Central memory CD8-positive, alpha-beta T cell (primary cell): ENCODE results near the gene SLC49A3.
"Not testable (repeated sequence)": the region's sequence is repeated elsewhere in the genome, so short reads cannot be mapped to it uniquely, and the experiment has no call there.

Experiments used
- ATAC-seq: fragments of 150-1000 bp; cut with Tn5 transposase; replicated peaks from 2 replicates; pipeline ENCODE4 v1.10.0; 2022; ENCODE audit warnings: mild to moderate bottlenecking, moderate FRiP score, moderate number of reproducible peaks; ENCODE audit not compliant: poor library complexity, severe bottlenecking; ENCODE audit errors: extremely low read depth
- DNase-seq, 2 donors: peaks; one replicate each; pipeline ENCODE4 v3.0.0; 2021; ENCODE audit warnings: low spot score in 2 of 2
- H3K27ac Mint-ChIP-seq: one replicate; pipeline ENCODE4 v1.8.0; 2022; ENCODE audit warnings: low read depth, mild to moderate bottlenecking, moderate library complexity, mixed read lengths
- H3K27me3 Mint-ChIP-seq: one replicate; pipeline ENCODE4 v1.8.0; 2022; ENCODE audit warnings: mixed read lengths
- H3K36me3 Mint-ChIP-seq: one replicate; pipeline ENCODE4 v1.8.0; 2022; ENCODE audit warnings: mild to moderate bottlenecking, moderate library complexity, mixed read lengths; ENCODE audit not compliant: insufficient read depth
- H3K4me1 Mint-ChIP-seq: one replicate; pipeline ENCODE4 v1.8.0; 2022; ENCODE audit warnings: mixed read lengths
- H3K4me3 Mint-ChIP-seq: one replicate; pipeline ENCODE4 v1.8.0; 2022; ENCODE audit warnings: mild to moderate bottlenecking, moderate library complexity, mixed read lengths
- H3K9me3 Mint-ChIP-seq: one replicate; pipeline ENCODE4 v1.8.0; 2022; ENCODE audit warnings: mixed read lengths

The SLC49A3 gene

DNA sequence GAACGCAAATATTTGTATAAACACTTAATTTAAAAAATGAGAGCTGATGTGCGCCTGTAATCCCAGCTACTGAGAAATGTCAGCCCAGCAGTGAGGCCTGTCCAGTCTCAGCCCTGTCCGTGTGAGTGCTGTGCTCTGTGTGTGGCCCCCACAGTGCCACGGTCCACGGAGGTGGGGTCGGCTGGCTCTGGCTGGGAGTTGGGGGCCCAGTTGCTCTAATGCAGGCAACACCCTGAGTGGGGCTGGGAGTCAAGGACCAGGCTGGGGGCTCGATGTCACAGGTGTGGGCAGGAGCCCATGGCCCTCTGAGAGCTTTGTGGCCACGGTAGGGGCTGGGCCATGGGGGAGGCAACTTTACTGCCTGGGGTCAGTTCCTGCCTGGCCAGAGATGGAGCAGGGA lies 29.5 kb upstream of the SLC49A3 start:
- H3K27me3 Mint-ChIP-seq = no peaks in the 10 kb centered on the region
- DNase-seq (no peak), ATAC-seq (no peak)
- H3K27ac Mint-ChIP-seq = no peak overlapping the region
- peaks cover 41% of the 10 kb centered on the region for H3K4me1 Mint-ChIP-seq
- H3K36me3 Mint-ChIP-seq = peaks cover 3% of the 10 kb centered on the region
- H3K9me3 Mint-ChIP-seq = no peaks in the 10 kb centered on the region
- H3K4me3 Mint-ChIP-seq = no peak overlapping the region

- peak overlapping the region; percentile 10 for H3K27ac Mint-ChIP-seq
- H3K4me3 Mint-ChIP-seq = no peak overlapping the region
- no peak for ATAC-seq
- H3K9me3 Mint-ChIP-seq = no peaks in the 10 kb centered on the region
- H3K36me3 Mint-ChIP-seq = peaks cover 3% of the 10 kb centered on the region
- no peaks in the 10 kb centered on the region for H3K27me3 Mint-ChIP-seq
- no peak for DNase-seq
- peaks cover 35% of the 10 kb centered on the region for H3K4me1 Mint-ChIP-seq
Observed at GRCh38 chr4:717601-718320, 28.8 kb upstream of the SLC49A3 start.

DNA sequence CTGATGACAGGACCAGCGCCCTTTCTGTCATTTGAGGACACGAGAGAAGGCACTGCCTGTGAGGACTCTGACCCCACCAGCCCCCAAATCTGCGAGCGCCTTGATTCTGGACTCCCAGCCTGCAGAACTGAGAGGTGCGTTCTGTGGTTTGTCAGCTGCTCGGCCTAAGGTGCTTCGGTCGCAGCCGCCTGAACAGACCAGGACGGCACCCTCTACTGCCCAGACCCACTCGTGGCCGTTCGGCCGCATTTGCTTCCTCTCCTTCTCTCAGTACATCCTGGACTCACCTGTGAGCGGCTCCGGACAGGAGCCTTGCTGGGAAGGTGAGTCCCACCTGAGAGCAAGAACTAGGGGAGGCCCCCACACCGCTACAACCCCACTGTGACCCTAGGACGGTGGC lies 25.1 kb upstream of the SLC49A3 start:
- Mint-ChIP-seq H3K4me3 (no peak overlapping the region), H3K27ac (no peak overlapping the region), H3K4me1 (peaks cover 33% of the 10 kb centered on the region), H3K9me3 (no peaks in the 10 kb centered on the region), H3K36me3 (peaks cover 7% of the 10 kb centered on the region), H3K27me3 (no peaks in the 10 kb centered on the region)
- no peak for DNase-seq
- no peak for ATAC-seq

DNA sequence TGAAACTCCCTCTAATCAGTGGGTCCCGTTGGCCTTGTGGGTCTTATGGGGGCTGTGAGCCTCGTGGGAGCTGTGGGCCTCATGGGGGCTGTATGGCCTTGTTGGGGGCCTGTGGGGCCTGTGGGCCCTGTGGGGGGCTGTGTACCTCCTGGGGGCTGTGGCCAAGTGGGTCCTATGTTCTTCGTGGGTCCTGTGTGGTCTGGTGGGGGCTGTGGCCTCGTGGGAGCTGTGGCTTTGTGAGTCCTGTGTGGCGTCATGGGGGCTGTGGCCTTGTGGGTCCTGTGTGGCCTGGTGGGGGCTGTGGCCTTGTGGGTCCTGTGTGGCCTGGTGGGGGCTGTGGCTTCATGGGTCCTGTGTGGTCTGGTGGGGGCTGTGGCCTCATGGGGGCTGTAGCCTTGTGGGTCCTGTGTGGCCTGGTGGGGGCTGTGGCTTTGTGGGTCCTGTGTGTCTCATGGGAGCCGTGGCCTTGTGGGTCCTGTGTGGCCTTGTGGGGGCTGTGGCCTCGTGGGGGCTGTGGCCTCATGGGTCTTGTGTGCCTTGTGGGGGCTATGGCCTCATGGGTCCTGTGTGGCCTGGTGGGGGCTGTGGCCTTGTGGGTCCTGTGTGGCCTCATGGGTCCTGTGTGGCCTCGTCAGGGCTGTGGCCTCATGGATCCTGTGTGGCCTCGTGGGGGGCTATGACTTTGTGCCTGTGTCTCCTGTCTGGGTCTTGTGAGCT lies 24.1 kb upstream of the SLC49A3 start:
- Mint-ChIP-seq H3K4me3 (no peak overlapping the region), H3K4me1 (peaks cover 41% of the 10 kb centered on the region), H3K9me3 (no peaks in the 10 kb centered on the region), H3K27ac (peak overlapping the region; percentile 13), H3K36me3 (peaks cover 7% of the 10 kb centered on the region), H3K27me3 (no peaks in the 10 kb centered on the region)
- ATAC-seq = no peak
- no peak for DNase-seq

- DNase-seq (no peak), ATAC-seq (no peak)
- Mint-ChIP-seq H3K9me3 (no peaks in the 10 kb centered on the region), H3K27me3 (no peaks in the 10 kb centered on the region), H3K36me3 (peaks cover 6% of the 10 kb centered on the region), H3K4me3 (no peak overlapping the region), H3K4me1 (peaks cover 33% of the 10 kb centered on the region), H3K27ac (peak overlapping the region; percentile 13)
Observed at GRCh38 chr4:712093-712492, 23.1 kb upstream of the SLC49A3 start.

DNA sequence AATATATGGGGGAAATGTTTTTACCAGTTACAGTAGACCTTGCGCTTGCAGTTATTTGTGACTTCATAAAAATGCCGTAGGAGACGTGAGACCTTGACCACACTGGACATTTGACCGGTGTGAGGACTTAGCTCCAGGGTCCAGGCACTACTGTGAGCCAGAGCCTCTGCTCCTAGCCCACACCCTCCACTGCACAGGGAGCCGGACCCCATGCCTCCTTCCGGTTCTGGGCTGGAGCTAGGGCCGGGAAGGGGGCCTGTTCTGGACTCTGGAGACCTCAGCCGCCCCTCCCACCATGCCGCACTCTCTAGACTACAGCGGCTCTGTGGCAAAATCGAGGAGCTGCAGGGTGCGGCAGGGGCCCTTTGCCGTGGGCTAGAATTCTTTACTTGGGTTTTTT lies 22.0 kb upstream of the SLC49A3 start:
- no peak overlapping the region for H3K27ac Mint-ChIP-seq
- H3K27me3 Mint-ChIP-seq = no peaks in the 10 kb centered on the region
- ATAC-seq (no peak), DNase-seq (no peak)
- no peak overlapping the region for H3K4me3 Mint-ChIP-seq
- H3K9me3 Mint-ChIP-seq = no peaks in the 10 kb centered on the region
- H3K4me1 Mint-ChIP-seq = peaks cover 33% of the 10 kb centered on the region
- H3K36me3 Mint-ChIP-seq = peaks cover 4% of the 10 kb centered on the region

DNA sequence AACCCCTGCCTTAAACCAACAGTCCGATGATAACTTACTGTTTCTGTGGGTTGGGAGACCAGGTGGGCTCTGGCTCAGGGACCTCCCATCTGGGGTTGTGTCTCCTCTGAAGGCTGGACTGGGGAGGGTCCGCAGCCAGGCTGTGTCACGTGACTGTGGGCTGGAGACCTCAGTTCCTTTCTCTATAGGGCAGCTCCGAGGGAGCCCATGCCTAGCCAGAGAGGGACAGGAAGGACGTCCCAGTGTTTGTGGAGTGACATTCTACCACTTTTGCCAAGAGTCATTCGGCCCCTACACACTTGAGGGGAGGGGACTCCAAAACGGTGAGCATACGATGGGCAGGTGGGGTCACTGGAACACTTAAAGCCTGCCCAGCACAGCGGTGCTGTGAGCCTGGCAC lies 21.2 kb upstream of the SLC49A3 start:
- no peak overlapping the region for H3K27ac Mint-ChIP-seq
- no peaks in the 10 kb centered on the region for H3K27me3 Mint-ChIP-seq
- no peaks in the 10 kb centered on the region for H3K9me3 Mint-ChIP-seq
- DNase-seq = no peak
- no peak for ATAC-seq
- H3K4me3 Mint-ChIP-seq = no peak overlapping the region
- H3K4me1 Mint-ChIP-seq = peaks cover 34% of the 10 kb centered on the region
- peaks cover 6% of the 10 kb centered on the region for H3K36me3 Mint-ChIP-seq

DNA sequence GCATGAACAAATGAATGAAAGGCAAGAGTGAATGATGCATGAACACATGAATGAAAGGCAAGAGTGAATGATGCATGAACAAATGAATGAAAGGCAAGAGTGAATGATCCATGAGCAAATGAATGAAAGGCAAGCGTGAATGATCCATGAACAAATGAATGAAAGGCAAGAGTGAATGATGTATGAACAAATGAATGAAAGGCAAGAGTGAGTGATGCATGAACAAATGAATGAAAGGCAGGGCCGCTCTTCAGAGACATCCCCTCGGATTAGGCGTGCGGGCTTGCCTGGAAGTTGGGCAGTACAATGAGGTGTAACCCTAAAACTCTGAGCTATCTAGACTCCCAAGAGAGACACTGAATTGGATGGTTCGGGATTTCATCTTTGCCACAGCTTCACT lies 20.4 kb upstream of the SLC49A3 start:
- Mint-ChIP-seq H3K4me1 (peaks cover 27% of the 10 kb centered on the region), H3K4me3 (no peak overlapping the region), H3K9me3 (no peaks in the 10 kb centered on the region), H3K27me3 (no peaks in the 10 kb centered on the region), H3K27ac (no peak overlapping the region), H3K36me3 (peaks cover 6% of the 10 kb centered on the region)
- no peak for ATAC-seq
- DNase-seq = no peak

GRCh38 chr4:708631-708933 lies 19.6 kb upstream of the SLC49A3 start:
- H3K4me3 Mint-ChIP-seq = peak overlapping the region; percentile 6
- no peak overlapping the region for H3K27ac Mint-ChIP-seq
- ATAC-seq = no peak
- H3K27me3 Mint-ChIP-seq = no peaks in the 10 kb centered on the region
- no peaks in the 10 kb centered on the region for H3K9me3 Mint-ChIP-seq
- H3K36me3 Mint-ChIP-seq = peaks cover 6% of the 10 kb centered on the region
- H3K4me1 Mint-ChIP-seq = peaks cover 25% of the 10 kb centered on the region
- DNase-seq = no peak

DNA sequence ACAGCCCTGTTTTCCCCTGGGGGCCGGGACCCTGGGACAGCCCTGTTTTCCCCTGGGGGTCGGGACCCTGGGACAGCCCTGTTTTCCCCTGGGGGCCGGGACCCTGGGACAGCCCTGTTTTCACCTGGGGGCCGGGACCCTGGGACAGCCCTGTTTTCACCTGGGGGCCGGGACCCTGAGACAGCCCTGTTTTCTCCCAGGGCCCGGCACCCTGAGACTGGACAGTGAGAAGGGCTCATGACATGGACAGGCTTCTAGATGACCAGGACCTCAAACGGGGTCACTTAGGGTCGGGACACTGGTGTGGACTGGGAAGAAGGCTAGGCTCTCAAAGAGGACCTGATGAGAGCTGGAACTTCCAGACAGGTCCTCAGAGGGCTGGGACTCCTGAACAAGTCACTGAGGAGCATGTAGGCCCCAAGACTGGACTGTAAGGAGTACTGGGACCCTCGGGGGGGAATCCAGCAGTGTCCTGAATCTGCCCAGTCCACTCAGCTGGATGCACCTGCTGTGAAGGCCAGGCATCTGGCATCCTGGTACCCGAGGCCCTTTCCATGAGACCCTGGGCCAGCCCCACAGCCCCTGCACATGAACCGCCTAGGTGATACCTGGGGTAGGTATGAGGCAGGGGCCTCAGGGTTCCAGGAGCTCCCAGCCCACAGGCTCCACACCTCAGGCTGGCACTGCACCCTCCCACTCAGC lies 19.1 kb upstream of the SLC49A3 start:
- peaks cover 6% of the 10 kb centered on the region for H3K36me3 Mint-ChIP-seq
- no peak for DNase-seq
- peak overlapping the region; percentile 6 for H3K4me3 Mint-ChIP-seq
- no peak overlapping the region for H3K27ac Mint-ChIP-seq
- no peak for ATAC-seq
- H3K9me3 Mint-ChIP-seq = no peaks in the 10 kb centered on the region
- peaks cover 25% of the 10 kb centered on the region for H3K4me1 Mint-ChIP-seq
- no peaks in the 10 kb centered on the region for H3K27me3 Mint-ChIP-seq

- Mint-ChIP-seq H3K27ac (no peak overlapping the region), H3K27me3 (no peaks in the 10 kb centered on the region), H3K4me1 (peaks cover 25% of the 10 kb centered on the region), H3K9me3 (no peaks in the 10 kb centered on the region), H3K4me3 (peak overlapping the region; percentile 7), H3K36me3 (peaks cover 4% of the 10 kb centered on the region)
- ATAC-seq (no peak), DNase-seq (no peak)
Observed at GRCh38 chr4:706834-707598, 18.1 kb upstream of the SLC49A3 start.

- H3K36me3 Mint-ChIP-seq, H3K9me3 Mint-ChIP-seq, H3K4me3 Mint-ChIP-seq, DNase-seq, H3K27ac Mint-ChIP-seq, H3K27me3 Mint-ChIP-seq: not testable (repeated sequence)
- ATAC-seq = peak; percentile 7
- peaks cover 25% of the 10 kb centered on the region for H3K4me1 Mint-ChIP-seq
Observed at GRCh38 chr4:706083-706633, 17.2 kb upstream of the SLC49A3 start.
